Right atrium auricular region (tissue), 2 donors: ENCODE measurements around the gene CLNK. TPM values are rescaled to one million over a fixed set of nuclear protein-coding genes. Genes with fewer than 3 reads are reported as not detected.

Experiments
- DNase-seq: peaks from one replicate; pipeline ENCODE4 v3.0.0-alpha.2; 2019; ENCODE audit warnings: low spot score
- H3K27ac ChIP-seq, 2 donors: fragments of 200-600 bp; sonication (generic); 1 replicate in 1 of 2; 2 replicates in 1 of 2; pipeline ENCODE4 v1.5.1; 2016 to 2019
- H3K27me3 ChIP-seq, 2 donors: fragments of 200-600 bp; sonication (generic); one replicate each; pipeline versions ENCODE4 v1.5.1 to v1.6.0; 2017 to 2019
- H3K36me3 ChIP-seq: fragments of 200-600 bp; sonication (generic); one replicate; pipeline ENCODE4 v1.5.1; 2016
- H3K4me1 ChIP-seq, 2 donors: fragments of 200-600 bp; sonication (generic); one replicate each; pipeline versions ENCODE4 v1.5.1 to v1.6.0; 2017 to 2019
- H3K4me3 ChIP-seq, 2 donors: fragments of 200-600 bp; sonication (generic); 1 replicate in 1 of 2; 2 replicates in 1 of 2; pipeline ENCODE4 v1.5.1; 2017 to 2019; ENCODE audit warnings: mild to moderate bottlenecking in 1 of 2, moderate library complexity in 1 of 2
- H3K9me3 ChIP-seq, 2 donors: fragments of 200-600 bp; sonication (generic); one replicate each; pipeline ENCODE4 v1.5.1; 2019
- total RNA-seq, 2 donors: library from RNA; depleted of rRNA; stranded (reverse); fragments of >200 nt; gene quantifications; one replicate each; pipeline ENCODE4 v1.1.0, GENCODE V29; 2016
- TF ChIP-seq, protein P1 (sequence below), 2 donors: fragments of 200-600 bp; sonication (generic); IDR thresholded peaks; one replicate each; pipeline ENCODE4 v1.5.1; 2019; ENCODE audit warnings: antibody characterized with exemption in 2 of 2

The CLNK gene
- total RNA-seq, 2 donors from 2014 or later, result not detected

DNA sequence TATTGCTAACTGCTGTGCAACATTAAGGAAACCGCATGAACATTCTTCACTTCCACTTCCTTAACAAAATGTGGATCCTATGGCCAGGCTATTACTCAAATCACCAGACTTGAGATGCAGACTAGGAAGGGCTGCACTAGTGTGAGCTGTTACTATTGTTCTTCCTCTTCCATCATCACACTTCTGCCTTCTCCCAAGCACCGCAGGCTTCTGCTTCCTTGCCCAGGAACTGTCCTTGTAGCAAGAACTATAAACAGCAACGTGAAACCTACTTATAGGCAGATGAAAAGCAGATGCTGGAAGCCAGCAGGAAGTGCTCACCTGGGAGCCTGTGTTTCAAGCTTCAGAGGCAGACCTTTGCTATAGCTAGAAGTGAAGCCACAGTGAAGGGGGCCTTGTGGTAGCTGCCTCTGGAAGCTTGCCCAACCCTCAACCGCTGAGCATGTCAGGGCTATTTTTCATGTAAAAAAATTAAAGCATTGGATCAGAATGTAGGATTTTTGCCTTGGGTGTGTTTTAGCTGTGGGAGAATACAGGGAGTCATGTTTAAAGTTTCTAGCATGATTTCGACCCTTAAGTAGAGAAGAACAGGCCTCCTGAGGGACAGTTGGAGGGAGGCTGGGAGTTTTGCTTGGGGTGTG, 43.9 kb downstream of the CLNK start:
- DNase-seq, result no peak
- no peaks in the 10 kb centered on the region for H3K9me3 ChIP-seq
- no peaks in the 10 kb centered on the region for H3K36me3 ChIP-seq
- no peaks in the 10 kb centered on the region for H3K27me3 ChIP-seq
- H3K4me3 ChIP-seq, result no peak overlapping the region
- H3K27ac ChIP-seq, result no peak overlapping the region
- H3K4me1 ChIP-seq, result no peaks in the 10 kb centered on the region
- TF ChIP-seq, protein P1, sequence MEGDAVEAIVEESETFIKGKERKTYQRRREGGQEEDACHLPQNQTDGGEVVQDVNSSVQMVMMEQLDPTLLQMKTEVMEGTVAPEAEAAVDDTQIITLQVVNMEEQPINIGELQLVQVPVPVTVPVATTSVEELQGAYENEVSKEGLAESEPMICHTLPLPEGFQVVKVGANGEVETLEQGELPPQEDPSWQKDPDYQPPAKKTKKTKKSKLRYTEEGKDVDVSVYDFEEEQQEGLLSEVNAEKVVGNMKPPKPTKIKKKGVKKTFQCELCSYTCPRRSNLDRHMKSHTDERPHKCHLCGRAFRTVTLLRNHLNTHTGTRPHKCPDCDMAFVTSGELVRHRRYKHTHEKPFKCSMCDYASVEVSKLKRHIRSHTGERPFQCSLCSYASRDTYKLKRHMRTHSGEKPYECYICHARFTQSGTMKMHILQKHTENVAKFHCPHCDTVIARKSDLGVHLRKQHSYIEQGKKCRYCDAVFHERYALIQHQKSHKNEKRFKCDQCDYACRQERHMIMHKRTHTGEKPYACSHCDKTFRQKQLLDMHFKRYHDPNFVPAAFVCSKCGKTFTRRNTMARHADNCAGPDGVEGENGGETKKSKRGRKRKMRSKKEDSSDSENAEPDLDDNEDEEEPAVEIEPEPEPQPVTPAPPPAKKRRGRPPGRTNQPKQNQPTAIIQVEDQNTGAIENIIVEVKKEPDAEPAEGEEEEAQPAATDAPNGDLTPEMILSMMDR (IDR thresholded peaks at IDR 0.05), result no peak

DNA sequence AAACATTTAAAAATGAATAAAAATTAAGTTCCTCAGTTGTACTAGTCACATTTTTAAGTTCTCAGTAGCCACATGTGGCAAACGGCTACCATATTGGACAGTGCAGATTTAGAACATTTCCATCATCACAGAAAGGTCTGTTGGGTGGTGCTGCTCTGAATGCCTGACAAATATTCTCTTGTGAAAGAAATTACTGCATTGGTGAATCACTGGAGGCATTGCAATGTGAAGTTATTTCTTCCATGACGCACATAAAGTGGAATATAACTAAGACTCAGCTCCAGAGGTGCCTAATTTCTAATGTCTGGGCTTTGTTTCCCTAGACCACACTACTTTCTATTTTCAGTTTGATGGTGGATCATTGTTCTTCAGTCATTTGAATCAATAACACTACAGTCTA, 44.9 kb downstream of the CLNK start:
- no peaks in the 10 kb centered on the region for H3K36me3 ChIP-seq
- no peaks in the 10 kb centered on the region for H3K9me3 ChIP-seq
- TF ChIP-seq, protein P1 (IDR thresholded peaks at IDR 0.05), result no peak
- H3K27me3 ChIP-seq, result no peaks in the 10 kb centered on the region
- DNase-seq, result no peak
- no peak overlapping the region for H3K4me3 ChIP-seq
- H3K4me1 ChIP-seq, result no peaks in the 10 kb centered on the region
- H3K27ac ChIP-seq, result no peak overlapping the region

DNA sequence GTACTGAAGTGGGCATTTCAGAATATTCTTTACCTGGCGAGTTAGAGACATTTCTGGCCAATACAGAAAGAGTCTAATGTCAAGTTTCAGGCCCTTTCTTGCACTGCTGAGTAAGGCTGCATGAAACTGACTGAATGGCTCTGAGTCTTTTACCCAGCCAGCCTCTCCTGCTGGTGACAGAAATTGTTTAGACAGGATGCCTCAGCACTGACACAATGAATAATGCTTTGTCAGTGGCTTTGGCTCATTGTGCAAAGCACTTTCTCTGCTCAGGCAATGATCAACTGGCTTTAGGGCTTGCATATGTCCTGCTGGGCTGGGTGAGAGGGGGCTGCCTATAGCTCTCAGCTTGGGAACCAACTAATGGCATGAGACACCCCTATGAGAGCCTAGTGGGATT, 45.5 kb downstream of the CLNK start:
- DNase-seq, result no peak
- Histone ChIP-seq H3K4me1 (no peaks in the 10 kb centered on the region), H3K9me3 (no peaks in the 10 kb centered on the region), H3K27me3 (no peaks in the 10 kb centered on the region), H3K27ac (no peak overlapping the region), H3K4me3 (no peak overlapping the region), H3K36me3 (no peaks in the 10 kb centered on the region)
- TF ChIP-seq, protein P1 (IDR thresholded peaks at IDR 0.05), result no peak

DNA sequence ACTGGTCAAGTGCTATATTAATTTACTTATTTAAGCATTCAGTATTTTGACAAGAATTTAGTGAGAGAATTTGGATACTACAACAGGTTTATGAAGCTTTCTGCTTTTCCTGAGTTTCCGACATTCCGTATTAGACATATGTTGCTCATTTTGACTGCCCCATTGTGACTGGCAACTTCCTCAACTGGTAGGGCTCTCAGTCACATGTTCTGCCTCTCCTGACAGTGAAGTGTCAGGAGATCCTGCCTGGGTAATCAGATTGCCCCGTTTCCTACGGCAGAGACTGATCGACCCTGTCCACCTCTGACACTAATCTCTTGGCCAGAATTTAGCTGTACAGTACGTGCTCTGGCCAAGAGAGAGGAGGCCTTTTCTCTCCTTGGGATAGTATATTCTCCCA, 49.5 kb downstream of the CLNK start:
- Histone ChIP-seq H3K27me3 (no peaks in the 10 kb centered on the region), H3K36me3 (no peaks in the 10 kb centered on the region), H3K4me1 (no peaks in the 10 kb centered on the region), H3K27ac (no peak overlapping the region), H3K9me3 (no peaks in the 10 kb centered on the region), H3K4me3 (no peak overlapping the region)
- DNase-seq, result no peak
- TF ChIP-seq, protein P1 (IDR thresholded peaks at IDR 0.05), result no peak

DNA sequence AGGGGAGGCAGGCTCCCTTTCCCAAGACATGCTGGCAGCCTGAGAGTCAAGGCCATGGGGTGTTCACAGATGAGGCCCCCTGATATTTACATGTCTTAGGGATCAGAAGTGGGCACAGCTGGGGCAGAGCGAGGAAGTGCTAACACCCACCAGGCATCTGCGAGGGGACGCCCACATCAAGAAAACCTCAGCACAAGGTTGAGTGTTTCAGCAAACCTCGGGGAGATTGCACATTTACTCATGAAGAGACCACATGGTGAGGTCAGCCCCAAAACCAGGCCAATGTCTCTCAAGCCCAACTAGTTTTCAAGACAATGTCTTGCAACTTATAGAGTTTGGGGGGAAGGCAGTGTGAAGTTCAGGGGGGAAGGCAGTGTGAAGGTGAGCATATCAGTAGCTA, 55.2 kb downstream of the CLNK start:
- Histone ChIP-seq H3K4me1 (no peaks in the 10 kb centered on the region), H3K4me3 (no peak overlapping the region), H3K36me3 (no peaks in the 10 kb centered on the region), H3K9me3 (no peaks in the 10 kb centered on the region), H3K27ac (no peak overlapping the region), H3K27me3 (no peaks in the 10 kb centered on the region)
- DNase-seq, result no peak
- TF ChIP-seq, protein P1 (IDR thresholded peaks at IDR 0.05), result no peak

DNA sequence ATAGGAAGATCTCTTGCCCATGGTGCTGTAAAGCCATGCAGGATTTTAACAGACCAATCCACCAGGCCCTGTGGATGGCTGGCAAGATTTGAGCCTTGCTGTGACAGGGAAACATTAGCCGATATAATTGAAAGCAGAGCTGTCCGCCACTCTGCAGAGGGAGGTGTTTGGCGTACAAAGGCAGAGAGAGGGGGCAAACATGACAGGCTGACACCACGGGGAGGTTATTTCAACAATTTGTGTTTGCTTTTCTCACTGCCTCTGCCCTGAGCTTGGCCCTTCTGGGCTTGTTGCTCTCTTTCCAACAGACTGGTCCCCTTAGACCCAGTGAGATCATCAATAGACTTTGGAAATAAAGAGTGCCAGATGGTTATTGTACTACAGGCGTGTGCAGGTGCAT, 59.4 kb downstream of the CLNK start:
- H3K4me3 ChIP-seq, result no peak overlapping the region
- no peak overlapping the region for H3K27ac ChIP-seq
- no peaks in the 10 kb centered on the region for H3K4me1 ChIP-seq
- no peak for DNase-seq
- no peaks in the 10 kb centered on the region for H3K27me3 ChIP-seq
- no peaks in the 10 kb centered on the region for H3K36me3 ChIP-seq
- TF ChIP-seq, protein P1 (IDR thresholded peaks at IDR 0.05), result no peak
- no peaks in the 10 kb centered on the region for H3K9me3 ChIP-seq
